ENCODE results near the gene SNX14. TPM values are rescaled to one million over a fixed set of nuclear protein-coding genes. Genes with fewer than 3 reads are reported as not detected.

Gene SNX14
- total RNA-seq, 1 donor from 2014 or later: 97.8 TPM

DNA sequence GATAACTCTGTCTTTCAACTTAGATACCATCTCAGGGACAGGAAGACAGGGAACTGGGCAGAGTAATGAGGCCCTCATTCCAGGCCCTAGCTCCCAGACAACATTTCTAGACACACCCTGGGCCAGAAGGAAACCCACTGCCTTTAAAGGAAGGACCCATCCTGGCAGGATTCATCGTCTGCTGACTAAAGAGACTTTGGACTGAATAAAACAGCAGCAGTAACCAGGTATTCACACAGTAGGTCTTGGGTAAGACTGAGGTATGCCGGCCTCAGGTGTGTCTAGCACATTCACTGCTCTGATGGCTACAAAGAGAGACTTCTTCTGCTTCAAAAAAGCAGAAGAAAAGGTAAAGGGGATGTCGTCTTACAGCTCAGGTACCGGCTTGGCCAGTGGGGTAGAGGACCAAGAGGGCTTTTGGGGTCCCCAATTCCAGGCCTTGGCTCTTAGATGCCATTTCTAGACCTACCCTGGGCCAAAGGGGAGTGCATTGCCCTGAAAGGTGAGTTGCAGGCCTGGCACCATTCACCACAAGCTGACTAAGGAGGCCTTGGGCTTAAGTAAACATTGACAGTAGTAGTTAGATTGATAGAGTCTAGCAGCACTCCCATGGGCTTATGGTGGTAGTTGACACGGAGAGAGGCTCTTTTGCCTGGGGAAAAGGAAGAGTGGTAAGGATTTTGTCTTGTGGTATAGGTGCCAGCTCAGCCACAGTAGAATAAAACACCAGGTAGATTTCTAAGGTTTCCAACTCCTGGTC is 13.4 kb downstream of the SNX14 start:
- peak; percentile 32 for ATAC-seq
- Histone ChIP-seq H3K27me3 (no peaks in the 10 kb centered on the region), H3K9me3 (peaks cover 5% of the 10 kb centered on the region), H3K4me3 (no peak overlapping the region), H3K36me3 (peaks cover 9% of the 10 kb centered on the region), H3K4me1 (no peaks in the 10 kb centered on the region), H3K27ac (no peak overlapping the region)
- no peak for DNase-seq
- TF ChIP-seq, protein P1, sequence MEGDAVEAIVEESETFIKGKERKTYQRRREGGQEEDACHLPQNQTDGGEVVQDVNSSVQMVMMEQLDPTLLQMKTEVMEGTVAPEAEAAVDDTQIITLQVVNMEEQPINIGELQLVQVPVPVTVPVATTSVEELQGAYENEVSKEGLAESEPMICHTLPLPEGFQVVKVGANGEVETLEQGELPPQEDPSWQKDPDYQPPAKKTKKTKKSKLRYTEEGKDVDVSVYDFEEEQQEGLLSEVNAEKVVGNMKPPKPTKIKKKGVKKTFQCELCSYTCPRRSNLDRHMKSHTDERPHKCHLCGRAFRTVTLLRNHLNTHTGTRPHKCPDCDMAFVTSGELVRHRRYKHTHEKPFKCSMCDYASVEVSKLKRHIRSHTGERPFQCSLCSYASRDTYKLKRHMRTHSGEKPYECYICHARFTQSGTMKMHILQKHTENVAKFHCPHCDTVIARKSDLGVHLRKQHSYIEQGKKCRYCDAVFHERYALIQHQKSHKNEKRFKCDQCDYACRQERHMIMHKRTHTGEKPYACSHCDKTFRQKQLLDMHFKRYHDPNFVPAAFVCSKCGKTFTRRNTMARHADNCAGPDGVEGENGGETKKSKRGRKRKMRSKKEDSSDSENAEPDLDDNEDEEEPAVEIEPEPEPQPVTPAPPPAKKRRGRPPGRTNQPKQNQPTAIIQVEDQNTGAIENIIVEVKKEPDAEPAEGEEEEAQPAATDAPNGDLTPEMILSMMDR (IDR thresholded peaks at IDR 0.05): no peak
- intact Hi-C loops (cut with DNase I): no loop called here

DNA sequence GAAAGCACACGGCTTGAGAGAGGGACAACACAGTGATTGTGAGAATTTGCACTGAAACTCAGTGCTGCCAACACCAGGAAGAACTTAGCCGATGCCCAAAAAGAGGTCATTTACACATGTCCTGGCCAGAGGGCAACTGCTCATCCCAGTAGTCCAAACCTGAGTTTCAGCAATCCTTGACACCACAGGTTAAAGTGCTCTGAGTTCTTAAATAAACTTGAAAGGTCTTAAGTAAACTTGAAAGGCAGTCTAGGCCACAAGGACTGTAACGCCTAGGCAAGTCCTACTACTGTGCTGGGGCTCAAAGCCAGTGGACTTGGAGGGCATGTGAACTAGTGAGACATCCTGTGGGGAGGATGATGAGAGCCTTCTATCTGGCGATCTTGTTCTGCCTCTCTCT is 14.1 kb downstream of the SNX14 start:
- no peaks in the 10 kb centered on the region for H3K27me3 ChIP-seq
- intact Hi-C loops (cut with DNase I): no loop called here
- TF ChIP-seq, protein P1 (IDR thresholded peaks at IDR 0.05): no peak
- H3K36me3 ChIP-seq: peaks cover 9% of the 10 kb centered on the region
- DNase-seq (no peak), ATAC-seq (peak; percentile 68)
- no peak overlapping the region for H3K27ac ChIP-seq
- peaks cover 5% of the 10 kb centered on the region for H3K9me3 ChIP-seq
- no peak overlapping the region for H3K4me3 ChIP-seq
- no peaks in the 10 kb centered on the region for H3K4me1 ChIP-seq

DNA sequence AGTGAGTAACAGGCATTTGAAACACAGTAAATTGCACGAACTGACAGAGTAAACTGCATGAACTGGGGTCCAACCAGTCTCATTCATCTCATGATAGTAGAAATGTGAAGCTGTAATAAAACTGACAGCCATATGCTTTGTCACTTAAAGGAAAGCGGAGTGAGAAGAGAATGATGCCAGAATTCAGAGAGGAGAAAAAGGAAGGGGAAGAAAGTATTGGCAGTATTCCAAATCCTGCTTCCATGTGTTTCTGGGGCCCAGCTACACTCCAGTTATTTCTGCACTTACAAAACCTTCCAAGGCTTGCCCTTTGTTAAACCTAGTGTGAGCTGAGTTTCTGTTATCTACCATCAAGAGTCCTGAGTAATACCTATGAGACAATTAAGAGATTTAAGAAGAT is 17.2 kb downstream of the SNX14 start:
- no peaks in the 10 kb centered on the region for H3K9me3 ChIP-seq
- intact Hi-C loops (cut with DNase I): no loop called here
- ATAC-seq: no peak
- no peak overlapping the region for H3K27ac ChIP-seq
- no peaks in the 10 kb centered on the region for H3K4me1 ChIP-seq
- peaks cover 14% of the 10 kb centered on the region for H3K36me3 ChIP-seq
- DNase-seq: no peak
- no peak overlapping the region for H3K4me3 ChIP-seq
- H3K27me3 ChIP-seq: no peaks in the 10 kb centered on the region
- TF ChIP-seq, protein P1 (IDR thresholded peaks at IDR 0.05): no peak

DNA sequence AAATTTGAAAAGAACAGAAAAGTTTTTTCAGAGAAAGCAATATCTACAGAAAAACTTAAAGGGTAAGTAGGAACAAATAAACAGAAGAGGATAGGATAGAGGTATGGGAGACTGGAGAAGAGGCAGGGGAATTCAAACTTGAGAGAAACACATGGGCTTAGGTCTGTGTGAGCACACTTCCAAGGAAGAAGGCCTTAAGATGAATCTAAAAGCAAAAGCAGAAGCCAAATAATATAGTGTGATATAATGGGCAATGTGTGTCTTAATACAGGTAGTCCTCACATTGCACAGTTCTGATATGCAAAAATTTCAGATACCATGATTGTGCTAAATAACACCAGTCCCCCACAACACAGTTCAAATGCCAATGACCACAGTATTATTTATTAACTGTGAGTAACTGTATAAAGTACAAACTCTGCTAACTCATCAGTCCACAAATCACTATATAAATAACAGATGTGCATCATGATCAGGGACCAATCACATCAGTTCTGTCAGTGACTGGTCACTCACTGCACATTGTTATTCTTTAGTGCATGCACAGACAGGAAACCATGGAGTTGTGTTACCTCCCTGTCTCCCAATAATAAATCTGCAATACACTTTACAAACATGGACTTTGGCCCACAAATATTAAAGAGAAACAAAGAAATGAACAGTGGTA is 18.6 kb downstream of the SNX14 start:
- Histone ChIP-seq H3K9me3 (no peaks in the 10 kb centered on the region), H3K27ac (no peak overlapping the region), H3K36me3 (peaks cover 25% of the 10 kb centered on the region), H3K4me1 (no peaks in the 10 kb centered on the region), H3K4me3 (no peak overlapping the region), H3K27me3 (no peaks in the 10 kb centered on the region)
- intact Hi-C loops (cut with DNase I): no loop called here
- no peak for DNase-seq
- TF ChIP-seq, protein P1 (IDR thresholded peaks at IDR 0.05): no peak
- ATAC-seq: no peak

DNA sequence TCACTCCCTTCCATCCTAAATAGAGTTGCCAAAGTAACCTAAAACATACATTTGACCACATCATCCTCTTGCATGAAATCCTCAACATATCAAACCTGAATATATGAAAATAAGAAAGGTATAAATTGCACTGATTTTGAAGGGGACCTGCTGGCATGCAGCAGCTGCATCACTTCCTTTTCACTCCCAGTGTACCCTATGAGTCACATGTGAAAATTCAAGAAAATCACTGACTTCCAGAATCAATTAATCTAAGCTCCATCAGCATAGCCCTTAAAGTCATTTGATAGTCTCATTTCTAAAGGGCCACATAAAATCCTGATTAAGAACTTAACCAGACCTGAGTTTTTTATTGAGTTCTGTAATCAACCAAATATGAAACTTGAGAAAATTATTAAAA is 24.3 kb downstream of the SNX14 start:
- no peak overlapping the region for H3K4me3 ChIP-seq
- intact Hi-C loops (cut with DNase I): no loop called here
- TF ChIP-seq, protein P1 (IDR thresholded peaks at IDR 0.05): no peak
- no peaks in the 10 kb centered on the region for H3K9me3 ChIP-seq
- DNase-seq (no peak), ATAC-seq (no peak)
- no peaks in the 10 kb centered on the region for H3K27me3 ChIP-seq
- peaks cover 36% of the 10 kb centered on the region for H3K36me3 ChIP-seq
- no peak overlapping the region for H3K27ac ChIP-seq
- no peaks in the 10 kb centered on the region for H3K4me1 ChIP-seq

Measured in upper lobe of right lung (tissue), 1 donor.